Ovary (tissue), 10 donors: ENCODE results near the gene ZNF716. TPM values are rescaled to one million over a fixed set of nuclear protein-coding genes. Genes with fewer than 3 reads are reported as not detected.
A peak's percentile ranks its signal among the peaks of the same experiment; 100 is the strongest.
"Not testable (repeated sequence)": the region's sequence is repeated elsewhere in the genome, so short reads cannot be mapped to it uniquely, and the experiment has no call there.

Experiments used
- DNase-seq, 5 donors: peaks; one replicate each; pipeline ENCODE4 v3.0.0-alpha.2; 2019 to 2020
- H3K27ac ChIP-seq, 2 donors: fragments of 200-600 bp; one replicate each; pipeline versions ENCODE4 v1.5.1 to v1.8.0; 2019 to 2022
- H3K27me3 ChIP-seq: fragments of 200-600 bp; one replicate; pipeline ENCODE4 v1.8.0; 2022
- H3K36me3 ChIP-seq: fragments of 200-600 bp; sonication (generic); one replicate; pipeline ENCODE4 v1.5.1; 2019
- H3K4me1 ChIP-seq: one replicate; pipeline ENCODE4 v1.8.1; 2013; ENCODE audit warnings: mild to moderate bottlenecking, moderate library complexity; ENCODE audit not compliant: insufficient read depth
- H3K4me3 ChIP-seq: fragments of 200-600 bp; sonication (generic); one replicate; pipeline ENCODE4 v1.5.1; 2017
- H3K9me3 ChIP-seq, 2 donors: fragments of 200-600 bp in 1 of 2; sonication (generic) in 1 of 2; one replicate each; pipeline versions ENCODE4 v1.5.1 to v1.8.1; 2013 to 2019; ENCODE audit warnings: mild to moderate bottlenecking in 1 of 2, moderate library complexity in 1 of 2
- CTCF ChIP-seq, 3 donors: fragments of 450-650 bp in 2 of 3; fragments of 200-600 bp in 1 of 3; IDR thresholded peaks; one replicate each; pipeline versions ENCODE4 v1.5.1 to v1.8.0; 2016 to 2022; ENCODE audit warnings: antibody characterized with exemption in 3 of 3, mild to moderate bottlenecking in 1 of 3
- EP300 ChIP-seq: sonication (generic); formaldehyde crosslinking; IDR thresholded peaks from one replicate; pipeline ENCODE4 v1.6.1; 2017; ENCODE audit warnings: antibody characterized with exemption
- POLR2A ChIP-seq: fragments of 450-650 bp; IDR thresholded peaks from one replicate; pipeline ENCODE4 v1.6.1; 2017; ENCODE audit warnings: antibody characterized with exemption, mild to moderate bottlenecking, moderate library complexity
- WGBS, 3 donors: extraction: QIAGEN DNeasy Blood & Tissue Kit in 1 of 3; methylation state at CpG; one replicate each; pipeline versions ENCODE4 v1.1.5 to v1.1.7; 2013 to 2017; 5-methylcytosine and 5-hydroxymethylcytosine counted together
- intact Hi-C, 4 donors: fragments of 100-400 bp; cut with DNase I; formaldehyde crosslinking; loops; one replicate each; pipeline versions ENCODE4 v1.11.0 to v1.15.1; 2022 to 2023
- long read RNA-seq, 3 donors: library from polyadenylated mRNA in 2 of 3; unstranded in 2 of 3; transcript quantifications; one replicate each; pipeline ENCODE4 v2.0.0 and lab custom pipeline, GENCODE V29; 2021 to 2026
- polyA plus RNA-seq, 2 donors: library from polyadenylated mRNA; stranded (reverse); fragments of 200-250 nt in 1 of 2; fragments of 350-450 nt in 1 of 2; fragmentation: Illumina TruSeq in 1 of 2; extraction: RNeasy Lipid Tissue Mini Kit (QIAGEN cat#74804) in 1 of 2; gene quantifications; one replicate each; pipeline ENCODE4 v1.2.3, GENCODE V29; 2013 to 2014
- total RNA-seq, 7 donors: library from RNA; depleted of rRNA in 2 of 7; stranded (reverse); fragments of >200 nt in 2 of 7; fragmentation: NEBNext Ultra II Directional in 3 of 7; extraction: Animal tissue kit (Norgen Biotek cat#: 25700) in 3 of 7; gene quantifications; one replicate each; pipeline versions ENCODE4 v1.1.0 to v1.2.4, GENCODE V29; 2016 to 2023
- donor health status: DM: no; HTN: no; CAD: no; lungs with moderate emphysema.
- donor health status: DM: no; HTN: no; CAD: no.
- donor health status: Bipolar disorder and iron deficiency.
- donor health status: DM: yes; HTN: yes; CAD: no.
- donor health status: DM: no; HTN: no; CAD: no.
- donor health status: DM: yes; HTN: yes; CAD: no.

The ZNF716 gene
- not detected for total RNA-seq
- polyA plus RNA-seq = not detected
- long read RNA-seq, donor 1 = 0 reads
- long read RNA-seq, donor 2 = 0 reads
- long read RNA-seq, donor 3 = 0 reads

GRCh38 chr7:57449904-57450303 lies at the start of gene ZNF716:
TSS of gene ZNF716 (plus strand) at chr7:57450177. CDS start at chr7:57450289, 112 bp downstream.
- 77 to 91% (median 85%) methylated on average over 10 of the region's 10 CpGs for WGBS, 3 donors

GRCh38 chr7:57400531-57401155 lies 49.3 kb upstream of the ZNF716 start:
- TF ChIP-seq EP300 (no peak), POLR2A (no peak), CTCF (IDR thresholded peaks at IDR 0.05) (no peak)
- Histone ChIP-seq H3K9me3 (no peaks in the 10 kb centered on the region), H3K4me1 (no peaks in the 10 kb centered on the region), H3K27me3 (no peaks in the 10 kb centered on the region), H3K27ac (no peak overlapping the region), H3K4me3 (no peak overlapping the region), H3K36me3 (no peaks in the 10 kb centered on the region)
- 84 to 88% (median 84%) methylated on average over 10 of the region's 10 CpGs for WGBS, 3 donors
- intact Hi-C loops = no loop called here
- DNase-seq = no peak

More at GRCh38 chr7:57449904-57450303, at the start of gene ZNF716:
- Histone ChIP-seq H3K4me1 (no peaks in the 10 kb centered on the region), H3K9me3 (no peaks in the 10 kb centered on the region), H3K27ac (no peak within 1 kb of the TSS), H3K4me3 (no peak within 1 kb of the TSS), H3K36me3 (no peaks in the 10 kb centered on the region), H3K27me3 (no peaks in the 10 kb centered on the region)
- no peak for TF ChIP-seq EP300
- no peak for TF ChIP-seq CTCF (IDR thresholded peaks at IDR 0.05)
- no peak for TF ChIP-seq POLR2A
- no peak for DNase-seq
- intact Hi-C loops = no loop called here

GRCh38 chr7:57403051-57403450 lies 46.9 kb upstream of the ZNF716 start:
- DNase-seq, H3K36me3 ChIP-seq, intact Hi-C loops, H3K4me1 ChIP-seq, H3K27ac ChIP-seq, H3K27me3 ChIP-seq, H3K9me3 ChIP-seq, H3K4me3 ChIP-seq: not testable (repeated sequence)
- 81 to 83% (median 82%) methylated on average over 16 of the region's 16 CpGs for WGBS, 3 donors

GRCh38 chr7:57403601-57404342 lies 46.2 kb upstream of the ZNF716 start:
- Histone ChIP-seq H3K27me3 (no peaks in the 10 kb centered on the region), H3K9me3 (no peaks in the 10 kb centered on the region), H3K27ac (no peak overlapping the region), H3K4me3 (no peak overlapping the region), H3K36me3 (no peaks in the 10 kb centered on the region), H3K4me1 (no peaks in the 10 kb centered on the region)
- intact Hi-C loops = no loop called here
- WGBS, 3 donors = 23 to 45% (median 40%) methylated on average over 36 of the region's 36 CpGs
- peak in 4 of 5 donors; percentile 54 to 86 (median 66) for DNase-seq
- no peak for TF ChIP-seq CTCF (IDR thresholded peaks at IDR 0.05)
- TF ChIP-seq POLR2A = no peak
- TF ChIP-seq EP300 = no peak
